ENCODE data around the gene RARB. TPM values are rescaled to one million over a fixed set of nuclear protein-coding genes. Genes with fewer than 3 reads are reported as not detected.

The RARB gene
- total and polyA plus RNA-seq, 2 experiments from 2014 or later = 0.14 to 0.42 TPM

- Histone ChIP-seq H3K36me3 (ENCODE audit: insufficient read depth) (no peaks in the 10 kb centered on the region), H3K4me3 (no peak overlapping the region), H4K20me1 (replicated peaks; ENCODE audit: insufficient read depth) (no peaks in the 10 kb centered on the region), H3F3A (replicated peaks; ENCODE audit: low read depth) (no peaks in the 10 kb centered on the region), H3K27ac (ENCODE audit: low read depth) (no peak overlapping the region), H3K79me2 (replicated peaks; ENCODE audit: insufficient read depth) (no peaks in the 10 kb centered on the region), H2AFZ (no peak overlapping the region), H3K4me1 (ENCODE audit: insufficient read depth) (no peaks in the 10 kb centered on the region), H3K4me2 (no peak overlapping the region), H3K9me2 (ENCODE audit: insufficient read depth) (no peaks in the 10 kb centered on the region), H3K27me3 (ENCODE audit: insufficient read depth) (no peaks in the 10 kb centered on the region)
- Mint-ChIP-seq H3K4me1 (peaks cover 5% of the 10 kb centered on the region; the same call in 2 of the 3 replicates), H3K27ac (no peak overlapping the region), H3K9me3 (no peaks in the 10 kb centered on the region; the same call in 2 of the 3 replicates), H3K27me3 (ENCODE audit: insufficient read depth, low read depth, poor library complexity) (peaks cover 12% of the 10 kb centered on the region), H3K4me3 (no peak overlapping the region), H3K36me3 (ENCODE audit: low read depth) (no peaks in the 10 kb centered on the region)
- DNase-seq (ENCODE audit: low spot score) (no peak), ATAC-seq (no peak)
- TF ChIP-seq ZNF114 (CRISPR knock-in tag; IDR thresholded peaks at IDR 0.05) = no peak
- no peak for TF ChIP-seq CTCF (conservative IDR thresholded peaks at IDR 0.05; ENCODE audit: low read depth in 2 of 2)
- no peak for TF ChIP-seq ZNF331 (CRISPR knock-in tag; IDR thresholded peaks at IDR 0.05; ENCODE audit: low read depth)
- no peak for TF ChIP-seq POLR2AphosphoS5 (IDR thresholded peaks at IDR 0.05; ENCODE audit: low read depth)
- no peak for TF ChIP-seq NANOG (IDR thresholded peaks at IDR 0.05; ENCODE audit: borderline replicate concordance)
- no peak for TF ChIP-seq EZH2 (IDR thresholded peaks at IDR 0.05; ENCODE audit: low read depth, unreplicated experiment)
- TF ChIP-seq REST (IDR thresholded peaks at IDR 0.05; ENCODE audit: unreplicated experiment) = no peak
- TF ChIP-seq ETS1 (IDR thresholded peaks at IDR 0.05) = no peak
- TF ChIP-seq STAT1 (IDR thresholded peaks at IDR 0.05; ENCODE audit: unreplicated experiment) = no peak
- no peak for TF ChIP-seq JUNB (IDR thresholded peaks at IDR 0.05; ENCODE audit: unreplicated experiment)
- TF ChIP-seq ZNF462 (CRISPR knock-in tag; IDR thresholded peaks at IDR 0.05) = no peak
- no peak for TF ChIP-seq EZH2phosphoT487 (IDR thresholded peaks at IDR 0.05; ENCODE audit: unreplicated experiment)
- TF ChIP-seq CREB1 (CRISPR knock-in tag; IDR thresholded peaks at IDR 0.05; ENCODE audit: low read depth) = no peak
Measured at GRCh38 chr3:25587094-25587493, 159.0 kb downstream of the RARB start.

Data from GM23338 (cell line).